Measurements from ENCODE around the gene RHOG.
"Not testable (repeated sequence)": the region's sequence is repeated elsewhere in the genome, so short reads cannot be mapped to it uniquely, and the experiment has no call there.

RHOG gene

GRCh38 chr11:3807909-3808860 lies 32.6 kb downstream of the RHOG start, which contains the start of gene PGAP2:
Gene PGAP2 (plus strand): TSS chr11:3808560. CDS start chr11:3811260, 2,700 bp downstream.
- no peak for DNase-seq

- no peak for DNase-seq
Observed at GRCh38 chr11:3803726-3804495, 36.8 kb downstream of the RHOG start.

- DNase-seq: no peak
Observed at GRCh38 chr11:3802011-3802790, 38.6 kb downstream of the RHOG start.

- no peak for DNase-seq
Observed at GRCh38 chr11:3799873-3800272, 40.9 kb downstream of the RHOG start.

- no peak for DNase-seq
Observed at GRCh38 chr11:3799143-3799542, 41.6 kb downstream of the RHOG start.

- peak; percentile 96 for DNase-seq
Observed at GRCh38 chr11:3797329-3798090, 43.2 kb downstream of the RHOG start, which contains the start of gene NUP98. Gene NUP98 (minus strand): TSS chr11:3797554. CDS start chr11:3782117, 15,437 bp downstream.

- no peak for DNase-seq
Observed at GRCh38 chr11:3796801-3797328, 43.9 kb downstream of the RHOG start.

GRCh38 chr11:3796346-3796745 lies 44.4 kb downstream of the RHOG start:
- DNase-seq: no peak

GRCh38 chr11:3796002-3796311 lies 44.8 kb downstream of the RHOG start:
- no peak for DNase-seq

- no peak for DNase-seq
Observed at GRCh38 chr11:3795131-3796001, 45.4 kb downstream of the RHOG start.

- DNase-seq: not testable (repeated sequence)
Observed at GRCh38 chr11:3794387-3794786, 46.4 kb downstream of the RHOG start.

- no peak for DNase-seq
Observed at GRCh38 chr11:3786781-3787428, 53.9 kb downstream of the RHOG start.

- no peak for DNase-seq
Observed at GRCh38 chr11:3783611-3784010, 57.1 kb downstream of the RHOG start.

- no peak for DNase-seq
Observed at GRCh38 chr11:3782963-3783362, 57.8 kb downstream of the RHOG start.

GRCh38 chr11:3781423-3781822 lies 59.3 kb downstream of the RHOG start:
- no peak for DNase-seq

Measured in NCI-H1048 (cell line).